ENCODE measurements around the gene PNMT.

The PNMT gene

GRCh38 chr17:39700148-39700987, 32.1 kb downstream of the PNMT start:
- no peak for TF ChIP-seq CTCF (IDR thresholded peaks at IDR 0.05; ENCODE audit: low read depth, low read length, missing control alignments)

GRCh38 chr17:39701012-39701783, 32.9 kb downstream of the PNMT start:
- no peaks in the 10 kb centered on the region for H3K27me3 ChIP-seq (replicated peaks)
- H3K27ac ChIP-seq: no peak overlapping the region
- no peaks in the 10 kb centered on the region for H3K36me3 ChIP-seq (replicated peaks)
- in situ Hi-C loops (cut with HindIII; ENCODE audit: low pct_ligation_motif_present, low sequenced_read_pairs): no loop called here
- no peak for TF ChIP-seq CTCF (IDR thresholded peaks at IDR 0.05; ENCODE audit: low read depth, low read length, missing control alignments)
- no peak for DNase-seq
- H3K4me3 ChIP-seq (ENCODE audit: low read depth, low read length): peak overlapping the region; percentile 72

More at GRCh38 chr17:39700148-39700987, 32.1 kb downstream of the PNMT start:
- Histone ChIP-seq H3K27ac (no peak overlapping the region), H3K4me3 (ENCODE audit: low read depth, low read length) (peak overlapping the region; percentile 72), H3K27me3 (replicated peaks) (no peaks in the 10 kb centered on the region), H3K36me3 (replicated peaks) (no peaks in the 10 kb centered on the region)
- in situ Hi-C loops (cut with HindIII; ENCODE audit: low pct_ligation_motif_present, low sequenced_read_pairs): no loop called here
- peak; percentile 9 for DNase-seq

GRCh38 chr17:39701784-39702422, 33.6 kb downstream of the PNMT start:
- Histone ChIP-seq H3K27me3 (replicated peaks) (no peaks in the 10 kb centered on the region), H3K36me3 (replicated peaks) (peaks cover 1% of the 10 kb centered on the region), H3K27ac (no peak overlapping the region), H3K4me3 (ENCODE audit: low read depth, low read length) (no peak overlapping the region)
- no peak for TF ChIP-seq CTCF (IDR thresholded peaks at IDR 0.05; ENCODE audit: low read depth, low read length, missing control alignments)
- DNase-seq: no peak
- in situ Hi-C loops (cut with HindIII; ENCODE audit: low pct_ligation_motif_present, low sequenced_read_pairs): no loop called here

- in situ Hi-C loops (cut with HindIII; ENCODE audit: low pct_ligation_motif_present, low sequenced_read_pairs): no loop called here
- H3K27ac ChIP-seq: no peak overlapping the region
- peaks cover 10% of the 10 kb centered on the region for H3K36me3 ChIP-seq (replicated peaks)
- no peak for DNase-seq
- H3K27me3 ChIP-seq (replicated peaks): no peaks in the 10 kb centered on the region
- no peak overlapping the region for H3K4me3 ChIP-seq (ENCODE audit: low read depth, low read length)
- TF ChIP-seq CTCF (IDR thresholded peaks at IDR 0.05; ENCODE audit: low read depth, low read length, missing control alignments): no peak
These were observed 34.9 kb downstream of the PNMT start for GRCh38 chr17:39702901-39703893.

- peaks cover 14% of the 10 kb centered on the region for H3K36me3 ChIP-seq (replicated peaks)
- no peak for TF ChIP-seq CTCF (IDR thresholded peaks at IDR 0.05; ENCODE audit: low read depth, low read length, missing control alignments)
- DNase-seq: no peak
- no peak overlapping the region for H3K4me3 ChIP-seq (ENCODE audit: low read depth, low read length)
- in situ Hi-C loops (cut with HindIII; ENCODE audit: low pct_ligation_motif_present, low sequenced_read_pairs): no loop called here
- no peak overlapping the region for H3K27ac ChIP-seq
- H3K27me3 ChIP-seq (replicated peaks): no peaks in the 10 kb centered on the region
These were observed 35.7 kb downstream of the PNMT start for GRCh38 chr17:39703913-39704312.

Data from brain microvascular endothelial cell (primary cell).